Measurements from ENCODE around the gene RFTN2.

DNA sequence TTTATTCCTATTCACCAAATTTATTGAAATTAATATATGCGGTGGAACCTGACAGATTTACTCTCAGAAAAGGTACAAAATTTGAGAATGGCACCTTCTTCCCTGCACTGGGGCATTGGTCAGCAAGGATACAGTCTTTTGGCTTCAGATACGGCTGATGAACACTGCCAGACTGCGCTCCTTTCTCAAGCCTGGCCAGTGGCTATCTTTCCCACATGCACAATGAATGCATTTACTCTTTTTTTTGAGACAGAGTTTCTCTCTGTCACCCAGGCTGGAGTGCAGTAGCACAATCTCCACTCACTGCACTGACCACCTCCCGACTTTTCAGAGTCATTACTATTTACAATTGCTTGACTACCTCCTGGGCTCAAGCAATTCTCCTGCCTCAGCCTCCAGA lies 97.9 kb downstream of the RFTN2 start:
- TF ChIP-seq, protein P1, sequence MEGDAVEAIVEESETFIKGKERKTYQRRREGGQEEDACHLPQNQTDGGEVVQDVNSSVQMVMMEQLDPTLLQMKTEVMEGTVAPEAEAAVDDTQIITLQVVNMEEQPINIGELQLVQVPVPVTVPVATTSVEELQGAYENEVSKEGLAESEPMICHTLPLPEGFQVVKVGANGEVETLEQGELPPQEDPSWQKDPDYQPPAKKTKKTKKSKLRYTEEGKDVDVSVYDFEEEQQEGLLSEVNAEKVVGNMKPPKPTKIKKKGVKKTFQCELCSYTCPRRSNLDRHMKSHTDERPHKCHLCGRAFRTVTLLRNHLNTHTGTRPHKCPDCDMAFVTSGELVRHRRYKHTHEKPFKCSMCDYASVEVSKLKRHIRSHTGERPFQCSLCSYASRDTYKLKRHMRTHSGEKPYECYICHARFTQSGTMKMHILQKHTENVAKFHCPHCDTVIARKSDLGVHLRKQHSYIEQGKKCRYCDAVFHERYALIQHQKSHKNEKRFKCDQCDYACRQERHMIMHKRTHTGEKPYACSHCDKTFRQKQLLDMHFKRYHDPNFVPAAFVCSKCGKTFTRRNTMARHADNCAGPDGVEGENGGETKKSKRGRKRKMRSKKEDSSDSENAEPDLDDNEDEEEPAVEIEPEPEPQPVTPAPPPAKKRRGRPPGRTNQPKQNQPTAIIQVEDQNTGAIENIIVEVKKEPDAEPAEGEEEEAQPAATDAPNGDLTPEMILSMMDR (IDR thresholded peaks at IDR 0.05) = no peak
- TF ChIP-seq POLR2A (IDR thresholded peaks at IDR 0.05; ENCODE audit: low read depth) (no peak), POLR2AphosphoS5 (IDR thresholded peaks at IDR 0.05) (no peak)

Data from esophagus muscularis mucosa (tissue), 3 donors.